Activated naive CD8-positive, alpha-beta T cell treated with anti-CD3 and anti-CD28 coated beads, Interleukin-2, amount 50 U/mL, for 24 hours (primary cell): Measurements from ENCODE around the gene TGFB3.

Source experiments
- ATAC-seq: fragments of 150-1000 bp; cut with Tn5 transposase; one replicate; pipeline ENCODE4 v1.10.0; 2021
- DNase-seq: peaks from one replicate; pipeline ENCODE4 v3.0.0; 2021
- H3K27ac Mint-ChIP-seq: one replicate; pipeline ENCODE4 v1.8.0; 2021; ENCODE audit warnings: mild to moderate bottlenecking, mixed read lengths
- H3K27me3 Mint-ChIP-seq: one replicate; pipeline ENCODE4 v1.8.0; 2021; ENCODE audit warnings: mixed read lengths
- H3K36me3 Mint-ChIP-seq: one replicate; pipeline ENCODE4 v1.8.0; 2021; ENCODE audit warnings: low read depth, mixed read lengths
- H3K4me1 Mint-ChIP-seq: one replicate; pipeline ENCODE4 v1.8.0; 2021; ENCODE audit warnings: mixed read lengths
- H3K4me3 Mint-ChIP-seq: one replicate; pipeline ENCODE4 v1.8.0; 2021; ENCODE audit warnings: mild to moderate bottlenecking, moderate library complexity, mixed read lengths
- H3K9me3 Mint-ChIP-seq: one replicate; pipeline ENCODE4 v1.8.0; 2021; ENCODE audit warnings: mixed read lengths

The TGFB3 gene

GRCh38 chr14:75917322-75917945 lies 64.4 kb downstream of the TGFB3 start:
- DNase-seq (no peak), ATAC-seq (no peak)
- Mint-ChIP-seq H3K36me3 (peaks cover 7% of the 10 kb centered on the region), H3K27me3 (no peaks in the 10 kb centered on the region), H3K4me1 (peaks cover 2% of the 10 kb centered on the region), H3K4me3 (no peak overlapping the region), H3K27ac (peak overlapping the region; percentile 24), H3K9me3 (peaks cover 8% of the 10 kb centered on the region)

DNA sequence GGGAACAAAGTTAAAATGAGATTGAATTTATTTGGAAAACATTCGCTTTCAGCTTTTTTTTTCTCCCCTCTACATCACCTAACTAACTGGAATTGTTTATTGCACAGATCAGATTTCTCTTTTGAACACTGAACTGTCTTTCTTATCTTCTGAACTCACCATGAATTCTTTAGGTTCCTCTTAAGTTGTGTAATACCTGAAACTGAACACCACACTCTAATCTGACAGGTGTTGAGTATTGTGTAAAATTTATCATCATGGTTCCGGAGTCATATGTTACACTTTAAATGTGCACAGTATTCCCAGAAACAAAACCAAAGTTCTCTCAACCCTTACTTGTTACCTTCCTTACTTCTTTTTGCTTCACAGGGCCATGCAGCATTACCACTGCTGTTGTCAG lies 66.8 kb downstream of the TGFB3 start:
- DNase-seq (no peak), ATAC-seq (no peak)
- Mint-ChIP-seq H3K27ac (no peak overlapping the region), H3K4me3 (no peak overlapping the region), H3K4me1 (peaks cover 2% of the 10 kb centered on the region), H3K9me3 (no peaks in the 10 kb centered on the region), H3K36me3 (no peaks in the 10 kb centered on the region), H3K27me3 (no peaks in the 10 kb centered on the region)

GRCh38 chr14:75913183-75913582 lies 68.6 kb downstream of the TGFB3 start:
- no peaks in the 10 kb centered on the region for H3K9me3 Mint-ChIP-seq
- H3K4me3 Mint-ChIP-seq, result no peak overlapping the region
- DNase-seq (no peak), ATAC-seq (no peak)
- no peak overlapping the region for H3K27ac Mint-ChIP-seq
- no peaks in the 10 kb centered on the region for H3K36me3 Mint-ChIP-seq
- H3K27me3 Mint-ChIP-seq, result no peaks in the 10 kb centered on the region
- H3K4me1 Mint-ChIP-seq, result peaks cover under 1% of the 10 kb centered on the region

GRCh38 chr14:75911883-75912282 lies 69.9 kb downstream of the TGFB3 start:
- ATAC-seq (no peak), DNase-seq (no peak)
- Mint-ChIP-seq H3K4me3 (no peak overlapping the region), H3K4me1 (no peaks in the 10 kb centered on the region), H3K36me3 (no peaks in the 10 kb centered on the region), H3K27me3 (no peaks in the 10 kb centered on the region), H3K9me3 (no peaks in the 10 kb centered on the region), H3K27ac (no peak overlapping the region)

DNA sequence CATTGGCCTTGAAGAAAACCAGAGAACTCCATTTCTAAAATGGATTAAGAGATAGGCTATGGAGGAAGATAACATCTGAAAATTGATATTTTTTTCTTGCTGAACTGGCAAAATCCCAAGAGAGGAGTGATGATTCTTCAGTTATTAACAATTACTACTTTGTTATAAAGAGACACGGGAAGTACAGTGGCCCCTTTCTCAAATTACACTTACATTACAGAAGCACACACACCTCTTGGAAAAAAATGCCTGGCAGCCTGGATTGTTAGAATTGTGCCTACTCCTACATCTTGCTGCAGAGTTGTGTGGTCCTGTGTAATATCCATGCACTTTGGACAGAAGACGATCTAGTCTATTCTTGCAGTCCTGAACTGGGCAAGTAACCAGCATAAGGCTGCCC lies 71.7 kb downstream of the TGFB3 start:
- DNase-seq (no peak), ATAC-seq (no peak)
- Mint-ChIP-seq H3K27me3 (no peaks in the 10 kb centered on the region), H3K9me3 (no peaks in the 10 kb centered on the region), H3K4me1 (no peaks in the 10 kb centered on the region), H3K36me3 (no peaks in the 10 kb centered on the region), H3K27ac (no peak overlapping the region), H3K4me3 (no peak overlapping the region)

GRCh38 chr14:75909630-75910029 lies 72.2 kb downstream of the TGFB3 start:
- Mint-ChIP-seq H3K27me3 (no peaks in the 10 kb centered on the region), H3K4me1 (no peaks in the 10 kb centered on the region), H3K27ac (no peak overlapping the region), H3K36me3 (no peaks in the 10 kb centered on the region), H3K4me3 (no peak overlapping the region), H3K9me3 (no peaks in the 10 kb centered on the region)
- ATAC-seq, result no peak
- no peak for DNase-seq
